ENCODE data around the gene CDKAL1.

The CDKAL1 gene

DNA sequence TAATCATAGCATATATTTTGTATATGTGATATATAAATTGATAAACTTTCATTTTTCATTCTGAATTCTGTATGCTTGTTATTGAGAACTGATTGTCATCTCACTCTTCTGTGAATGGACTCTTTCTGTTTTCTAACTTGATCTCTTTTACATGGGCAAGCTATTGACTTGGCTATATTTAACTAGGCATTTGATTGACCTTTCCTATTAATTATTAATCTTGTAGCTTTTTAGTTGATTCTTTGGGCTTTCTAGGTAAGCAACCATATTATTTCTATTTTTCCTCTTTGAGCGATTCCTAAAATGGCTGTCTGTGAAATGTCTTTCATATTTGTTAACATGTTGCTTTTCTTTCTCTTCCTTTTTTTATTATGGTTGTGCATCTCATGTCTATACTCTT lies 347.1 kb downstream of the CDKAL1 start:
- Histone ChIP-seq H3K27ac (ENCODE audit: low read length) (no peak overlapping the region), H3K79me2 (ENCODE audit: low read length) (no peaks in the 10 kb centered on the region), H3F3A (ENCODE audit: insufficient read depth, low read length) (no peaks in the 10 kb centered on the region), H3K36me3 (replicated peaks; ENCODE audit: insufficient read depth, low read length) (no peaks in the 10 kb centered on the region), H3K4me2 (ENCODE audit: low read depth, low read length) (no peak overlapping the region), H4K20me1 (ENCODE audit: insufficient read depth, low read length) (no peaks in the 10 kb centered on the region), H3K4me1 (ENCODE audit: low read length) (no peaks in the 10 kb centered on the region), H3K9ac (ENCODE audit: low read length) (no peak overlapping the region), H3K9me3 (replicated peaks; ENCODE audit: insufficient read depth, low read length) (no peaks in the 10 kb centered on the region), H3K27me3 (replicated peaks; ENCODE audit: insufficient read depth, low read length) (no peaks in the 10 kb centered on the region), H3K4me3 (ENCODE audit: low read length) (no peak overlapping the region), H3K9me2 (replicated peaks; ENCODE audit: insufficient read depth, low read length) (no peaks in the 10 kb centered on the region), H2AFZ (ENCODE audit: low read length) (no peak overlapping the region)
- TF ChIP-seq EZH2phosphoT487 (IDR thresholded peaks at IDR 0.05; ENCODE audit: low read length): no peak
- no peak for TF ChIP-seq EZH2 (optimal IDR thresholded peaks at IDR 0.05; ENCODE audit: low read depth, low read length)
- TF ChIP-seq, protein P1, sequence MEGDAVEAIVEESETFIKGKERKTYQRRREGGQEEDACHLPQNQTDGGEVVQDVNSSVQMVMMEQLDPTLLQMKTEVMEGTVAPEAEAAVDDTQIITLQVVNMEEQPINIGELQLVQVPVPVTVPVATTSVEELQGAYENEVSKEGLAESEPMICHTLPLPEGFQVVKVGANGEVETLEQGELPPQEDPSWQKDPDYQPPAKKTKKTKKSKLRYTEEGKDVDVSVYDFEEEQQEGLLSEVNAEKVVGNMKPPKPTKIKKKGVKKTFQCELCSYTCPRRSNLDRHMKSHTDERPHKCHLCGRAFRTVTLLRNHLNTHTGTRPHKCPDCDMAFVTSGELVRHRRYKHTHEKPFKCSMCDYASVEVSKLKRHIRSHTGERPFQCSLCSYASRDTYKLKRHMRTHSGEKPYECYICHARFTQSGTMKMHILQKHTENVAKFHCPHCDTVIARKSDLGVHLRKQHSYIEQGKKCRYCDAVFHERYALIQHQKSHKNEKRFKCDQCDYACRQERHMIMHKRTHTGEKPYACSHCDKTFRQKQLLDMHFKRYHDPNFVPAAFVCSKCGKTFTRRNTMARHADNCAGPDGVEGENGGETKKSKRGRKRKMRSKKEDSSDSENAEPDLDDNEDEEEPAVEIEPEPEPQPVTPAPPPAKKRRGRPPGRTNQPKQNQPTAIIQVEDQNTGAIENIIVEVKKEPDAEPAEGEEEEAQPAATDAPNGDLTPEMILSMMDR (IDR thresholded peaks at IDR 0.05; ENCODE audit: low read length): no peak
- DNase-seq: no peak

GRCh38 chr6:20882014-20882413 lies 347.8 kb downstream of the CDKAL1 start:
- Histone ChIP-seq H3K9ac (ENCODE audit: low read length) (no peak overlapping the region), H3F3A (ENCODE audit: insufficient read depth, low read length) (no peaks in the 10 kb centered on the region), H3K27me3 (replicated peaks; ENCODE audit: insufficient read depth, low read length) (no peaks in the 10 kb centered on the region), H3K4me2 (ENCODE audit: low read depth, low read length) (no peak overlapping the region), H3K79me2 (ENCODE audit: low read length) (no peaks in the 10 kb centered on the region), H3K9me2 (replicated peaks; ENCODE audit: insufficient read depth, low read length) (no peaks in the 10 kb centered on the region), H2AFZ (ENCODE audit: low read length) (no peak overlapping the region), H3K4me3 (ENCODE audit: low read length) (no peak overlapping the region), H4K20me1 (ENCODE audit: insufficient read depth, low read length) (no peaks in the 10 kb centered on the region), H3K36me3 (replicated peaks; ENCODE audit: insufficient read depth, low read length) (no peaks in the 10 kb centered on the region), H3K27ac (ENCODE audit: low read length) (no peak overlapping the region), H3K9me3 (replicated peaks; ENCODE audit: insufficient read depth, low read length) (no peaks in the 10 kb centered on the region), H3K4me1 (ENCODE audit: low read length) (no peaks in the 10 kb centered on the region)
- no peak for DNase-seq
- no peak for TF ChIP-seq EZH2 (optimal IDR thresholded peaks at IDR 0.05; ENCODE audit: low read depth, low read length)
- TF ChIP-seq, protein P1 (IDR thresholded peaks at IDR 0.05; ENCODE audit: low read length): no peak

DNA sequence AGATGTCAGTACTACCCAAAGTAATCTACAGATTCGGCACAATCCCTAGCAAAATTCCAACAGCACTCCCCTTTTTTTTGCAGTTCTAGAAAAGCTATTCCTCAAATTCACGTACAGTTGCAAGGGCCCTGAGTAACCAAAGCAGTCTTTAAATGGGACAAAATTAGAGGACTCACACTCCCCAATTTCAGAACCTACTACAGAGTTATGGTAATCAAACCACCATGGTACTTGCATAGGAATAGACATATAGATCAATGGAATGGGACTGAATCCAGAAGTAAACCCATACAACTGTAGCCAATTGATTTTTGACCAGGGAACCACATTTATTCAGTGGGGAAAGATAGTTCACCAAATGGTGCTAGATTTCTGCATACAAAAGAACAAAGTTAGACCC lies 350.8 kb downstream of the CDKAL1 start:
- H3K27ac ChIP-seq (ENCODE audit: low read length): no peak overlapping the region
- H3F3A ChIP-seq (ENCODE audit: insufficient read depth, low read length): no peaks in the 10 kb centered on the region
- H3K9me2 ChIP-seq (replicated peaks; ENCODE audit: insufficient read depth, low read length): no peaks in the 10 kb centered on the region
- no peak overlapping the region for H3K9ac ChIP-seq (ENCODE audit: low read length)
- H4K20me1 ChIP-seq (ENCODE audit: insufficient read depth, low read length): no peaks in the 10 kb centered on the region
- no peaks in the 10 kb centered on the region for H3K27me3 ChIP-seq (replicated peaks; ENCODE audit: insufficient read depth, low read length)
- no peaks in the 10 kb centered on the region for H3K4me1 ChIP-seq (ENCODE audit: low read length)
- no peak overlapping the region for H3K4me3 ChIP-seq (ENCODE audit: low read length)
- H3K36me3 ChIP-seq (replicated peaks; ENCODE audit: insufficient read depth, low read length): no peaks in the 10 kb centered on the region
- DNase-seq: no peak
- H3K4me2 ChIP-seq (ENCODE audit: low read depth, low read length): no peak overlapping the region
- H2AFZ ChIP-seq (ENCODE audit: low read length): no peak overlapping the region
- no peaks in the 10 kb centered on the region for H3K79me2 ChIP-seq (ENCODE audit: low read length)
- H3K9me3 ChIP-seq (replicated peaks; ENCODE audit: insufficient read depth, low read length): no peaks in the 10 kb centered on the region
- no peak for TF ChIP-seq EZH2phosphoT487 (IDR thresholded peaks at IDR 0.05; ENCODE audit: low read length)
- TF ChIP-seq, protein P1 (IDR thresholded peaks at IDR 0.05; ENCODE audit: low read length): no peak
- no peak for TF ChIP-seq EZH2 (optimal IDR thresholded peaks at IDR 0.05; ENCODE audit: low read depth, low read length)
